ENCODE results near the gene MED15.

The MED15 gene

DNA sequence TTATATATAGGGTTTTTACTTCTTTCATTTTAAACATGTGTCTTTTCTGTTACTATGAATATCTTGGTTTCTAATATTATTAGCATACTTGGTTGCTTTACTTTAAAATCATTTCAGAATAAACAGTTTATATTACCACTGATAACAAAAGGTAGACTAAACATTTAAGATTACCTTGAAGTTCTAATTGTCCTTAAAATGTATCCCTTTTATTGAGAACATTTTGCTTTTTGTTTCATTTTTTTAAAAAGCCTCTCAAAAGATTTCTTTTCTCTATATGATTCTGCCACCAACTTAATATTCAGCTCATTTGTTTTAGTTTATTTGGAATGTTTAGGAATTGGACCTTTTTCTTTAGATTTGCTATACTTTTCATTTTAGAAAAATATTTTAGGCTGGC, 39.6 kb downstream of the MED15 start:
- Mint-ChIP-seq H3K4me3 (no peak overlapping the region), H3K27me3 (ENCODE audit: low read depth) (no peaks in the 10 kb centered on the region), H3K36me3 (ENCODE audit: low read depth) (peaks cover 38% of the 10 kb centered on the region), H3K4me1 (peaks cover 45% of the 10 kb centered on the region), H3K27ac (no peak overlapping the region), H3K9me3 (peaks cover 4% of the 10 kb centered on the region)
- TF ChIP-seq, protein P1, sequence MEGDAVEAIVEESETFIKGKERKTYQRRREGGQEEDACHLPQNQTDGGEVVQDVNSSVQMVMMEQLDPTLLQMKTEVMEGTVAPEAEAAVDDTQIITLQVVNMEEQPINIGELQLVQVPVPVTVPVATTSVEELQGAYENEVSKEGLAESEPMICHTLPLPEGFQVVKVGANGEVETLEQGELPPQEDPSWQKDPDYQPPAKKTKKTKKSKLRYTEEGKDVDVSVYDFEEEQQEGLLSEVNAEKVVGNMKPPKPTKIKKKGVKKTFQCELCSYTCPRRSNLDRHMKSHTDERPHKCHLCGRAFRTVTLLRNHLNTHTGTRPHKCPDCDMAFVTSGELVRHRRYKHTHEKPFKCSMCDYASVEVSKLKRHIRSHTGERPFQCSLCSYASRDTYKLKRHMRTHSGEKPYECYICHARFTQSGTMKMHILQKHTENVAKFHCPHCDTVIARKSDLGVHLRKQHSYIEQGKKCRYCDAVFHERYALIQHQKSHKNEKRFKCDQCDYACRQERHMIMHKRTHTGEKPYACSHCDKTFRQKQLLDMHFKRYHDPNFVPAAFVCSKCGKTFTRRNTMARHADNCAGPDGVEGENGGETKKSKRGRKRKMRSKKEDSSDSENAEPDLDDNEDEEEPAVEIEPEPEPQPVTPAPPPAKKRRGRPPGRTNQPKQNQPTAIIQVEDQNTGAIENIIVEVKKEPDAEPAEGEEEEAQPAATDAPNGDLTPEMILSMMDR (IDR thresholded peaks at IDR 0.05; ENCODE audit: unreplicated experiment in 3 of 3), result no peak

DNA sequence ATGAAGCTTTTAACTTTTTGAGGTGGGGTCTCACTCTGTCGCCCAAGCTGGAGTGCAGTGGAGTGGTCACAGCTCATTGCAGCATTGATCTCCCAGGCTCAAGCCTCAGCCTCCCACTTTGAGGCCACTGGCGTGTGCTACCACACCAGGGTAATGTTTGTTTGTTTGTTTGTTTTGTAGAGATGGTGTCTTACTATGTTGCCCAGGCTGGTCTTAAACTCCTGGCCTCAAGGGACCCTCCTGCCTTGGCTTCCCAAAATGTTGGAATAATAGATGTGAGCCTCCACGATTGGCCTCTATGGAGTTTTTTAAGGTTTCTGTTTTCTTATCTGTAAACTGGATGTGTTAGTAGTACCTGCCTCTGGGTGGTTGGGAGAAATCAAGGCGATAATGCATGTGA, 41.4 kb downstream of the MED15 start:
- TF ChIP-seq, protein P1 (IDR thresholded peaks at IDR 0.05; ENCODE audit: unreplicated experiment in 3 of 3), result no peak
- no peaks in the 10 kb centered on the region for H3K9me3 Mint-ChIP-seq
- H3K4me3 Mint-ChIP-seq, result peak overlapping the region in 1 of 3 experiments; percentile 3
- peak overlapping the region; percentile 98 to 100 (median 99) for H3K27ac Mint-ChIP-seq
- peaks cover 27% of the 10 kb centered on the region for H3K36me3 Mint-ChIP-seq (ENCODE audit: low read depth)
- H3K27me3 Mint-ChIP-seq (ENCODE audit: low read depth), result no peaks in the 10 kb centered on the region
- peaks cover 59% of the 10 kb centered on the region for H3K4me1 Mint-ChIP-seq

DNA sequence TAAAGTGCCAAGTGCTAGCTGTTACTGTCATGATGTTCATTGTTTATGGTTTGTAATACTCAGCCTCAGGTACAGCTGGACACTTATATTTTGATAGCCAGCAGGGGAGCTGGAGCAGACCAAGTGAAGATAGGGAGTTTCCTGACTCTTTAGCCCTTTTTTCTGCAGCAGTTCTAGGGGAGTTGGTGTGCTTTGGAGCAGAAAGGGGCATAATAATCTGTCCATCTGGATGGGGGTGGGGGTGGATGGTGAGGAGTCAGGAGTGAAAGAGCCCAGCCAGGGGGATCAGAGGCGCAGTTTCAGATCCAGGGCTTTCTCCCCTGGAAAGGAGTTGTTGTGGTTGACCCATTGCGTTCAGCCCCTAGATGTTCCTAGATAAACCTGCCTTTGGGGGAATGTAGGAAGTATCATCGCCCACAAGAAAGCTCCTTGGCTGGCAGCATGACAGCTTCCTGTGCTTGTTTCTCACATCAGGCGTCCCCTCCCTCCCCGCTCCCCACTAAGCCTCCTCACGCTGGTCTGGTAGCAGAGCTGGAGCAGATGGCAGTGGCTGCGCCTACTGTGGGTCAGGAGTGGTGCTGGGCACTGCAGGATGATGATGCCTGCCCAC, 41.9 kb downstream of the MED15 start:
- peaks cover 22% of the 10 kb centered on the region for H3K36me3 Mint-ChIP-seq (ENCODE audit: low read depth)
- peak overlapping the region; percentile 98 to 100 (median 99) for H3K27ac Mint-ChIP-seq
- peak overlapping the region in 1 of 3 experiments; percentile 31 for H3K4me3 Mint-ChIP-seq
- H3K9me3 Mint-ChIP-seq, result no peaks in the 10 kb centered on the region
- TF ChIP-seq, protein P1 (IDR thresholded peaks at IDR 0.05; ENCODE audit: unreplicated experiment in 3 of 3), result no peak
- no peaks in the 10 kb centered on the region for H3K27me3 Mint-ChIP-seq (ENCODE audit: low read depth)
- H3K4me1 Mint-ChIP-seq, result peaks cover 59% of the 10 kb centered on the region

DNA sequence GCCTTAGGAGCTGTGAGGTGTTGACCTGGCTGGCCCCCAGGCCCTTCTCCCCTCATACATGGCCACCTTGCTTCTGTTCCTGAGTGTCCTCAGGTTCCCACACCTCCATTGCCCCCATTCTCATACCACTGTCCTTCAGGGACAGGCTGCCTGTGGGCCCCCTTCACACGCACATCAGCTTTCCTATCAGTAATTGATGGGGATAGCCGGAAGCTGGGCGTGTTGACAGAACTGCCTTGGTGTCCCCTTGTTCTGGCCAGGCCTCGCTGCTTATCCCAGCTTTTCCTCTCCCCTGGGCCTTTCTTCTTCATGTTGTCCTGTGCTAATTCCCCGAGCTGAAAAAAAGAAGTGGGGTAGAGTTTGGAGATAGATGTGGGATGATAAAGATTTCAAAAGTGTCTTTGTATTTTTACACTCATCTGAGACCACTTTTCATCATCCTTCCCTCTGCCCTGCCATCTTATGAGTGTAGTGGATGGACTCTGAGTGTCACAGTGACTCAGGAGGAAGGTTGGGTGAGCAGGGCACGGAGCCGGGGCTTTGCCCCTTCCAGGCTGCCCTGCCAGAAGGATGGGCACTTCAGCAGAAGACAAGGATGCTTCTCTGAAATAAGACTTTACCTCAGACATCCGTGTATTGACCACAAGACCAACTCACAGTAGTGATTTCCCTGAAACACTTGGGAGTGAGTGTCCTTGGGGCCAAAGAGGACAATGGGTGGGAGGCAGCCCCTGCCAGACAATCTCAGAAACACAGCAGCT, 42.8 kb downstream of the MED15 start:
- Mint-ChIP-seq H3K4me1 (peaks cover 59% of the 10 kb centered on the region), H3K36me3 (ENCODE audit: low read depth) (peaks cover 16% of the 10 kb centered on the region), H3K27me3 (ENCODE audit: low read depth) (no peaks in the 10 kb centered on the region), H3K9me3 (no peaks in the 10 kb centered on the region), H3K27ac (peak overlapping the region; percentile 98 to 100 (median 99)), H3K4me3 (peak overlapping the region in 1 of 3 experiments; percentile 31)
- TF ChIP-seq, protein P1 (IDR thresholded peaks at IDR 0.05; ENCODE audit: unreplicated experiment in 3 of 3), result no peak

DNA sequence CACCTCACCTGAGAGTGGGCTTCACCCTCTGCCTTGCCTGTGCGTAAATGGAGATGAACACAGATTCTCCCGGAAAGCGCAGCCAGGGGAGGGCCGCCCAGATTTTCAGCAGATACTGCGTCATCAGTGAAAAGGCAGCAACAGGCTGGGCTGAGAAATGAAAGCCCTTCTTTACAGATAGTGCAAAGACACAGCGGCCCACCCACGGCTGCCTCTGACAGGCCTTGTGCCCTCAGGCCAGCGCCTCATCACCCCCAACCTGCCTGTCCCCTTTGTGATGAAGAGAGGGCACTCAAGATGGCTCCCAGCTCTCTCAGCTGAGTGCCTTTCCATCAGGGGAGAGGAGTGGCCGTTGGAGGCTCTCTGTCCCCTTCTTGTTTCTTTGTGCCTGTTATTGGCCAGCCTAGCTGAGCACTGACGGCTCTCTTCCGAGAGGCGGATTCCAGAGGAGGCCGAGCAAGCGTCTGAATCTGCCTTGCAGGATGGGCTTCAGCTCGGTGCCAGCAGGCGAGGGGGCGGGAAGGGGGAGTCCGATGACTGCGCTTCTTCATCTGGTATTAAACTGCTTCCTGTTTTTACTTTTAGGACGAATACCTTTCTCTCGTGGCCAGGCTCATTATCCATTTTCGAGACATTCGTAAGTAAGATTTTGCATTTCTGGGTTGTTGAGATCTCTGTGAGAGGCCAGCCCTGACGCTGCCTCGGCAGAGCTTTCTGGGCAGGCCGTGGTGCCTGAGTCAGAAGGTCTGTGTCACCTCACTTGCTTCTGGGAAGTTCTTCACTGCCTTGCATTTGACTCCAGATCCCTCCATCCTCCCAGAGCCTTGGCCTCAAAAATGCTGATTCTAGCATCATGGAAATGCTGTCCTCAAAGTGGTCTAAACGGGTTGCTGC, 43.7 kb downstream of the MED15 start:
- H3K27me3 Mint-ChIP-seq (ENCODE audit: low read depth), result no peaks in the 10 kb centered on the region
- H3K27ac Mint-ChIP-seq, result peak overlapping the region; percentile 98 to 100 (median 99)
- TF ChIP-seq, protein P1 (IDR thresholded peaks at IDR 0.05; ENCODE audit: unreplicated experiment in 3 of 3), result no peak

More for the DNA sequence above, 43.7 kb downstream of the MED15 start:
- H3K4me1 Mint-ChIP-seq, result peaks cover 56% of the 10 kb centered on the region
- no peaks in the 10 kb centered on the region for H3K9me3 Mint-ChIP-seq
- H3K36me3 Mint-ChIP-seq (ENCODE audit: low read depth), result peaks cover 20% of the 10 kb centered on the region
- peak overlapping the region; percentile 24 to 46 (median 46) for H3K4me3 Mint-ChIP-seq
